Measurements from ENCODE around the gene EVI5.

The EVI5 gene

DNA sequence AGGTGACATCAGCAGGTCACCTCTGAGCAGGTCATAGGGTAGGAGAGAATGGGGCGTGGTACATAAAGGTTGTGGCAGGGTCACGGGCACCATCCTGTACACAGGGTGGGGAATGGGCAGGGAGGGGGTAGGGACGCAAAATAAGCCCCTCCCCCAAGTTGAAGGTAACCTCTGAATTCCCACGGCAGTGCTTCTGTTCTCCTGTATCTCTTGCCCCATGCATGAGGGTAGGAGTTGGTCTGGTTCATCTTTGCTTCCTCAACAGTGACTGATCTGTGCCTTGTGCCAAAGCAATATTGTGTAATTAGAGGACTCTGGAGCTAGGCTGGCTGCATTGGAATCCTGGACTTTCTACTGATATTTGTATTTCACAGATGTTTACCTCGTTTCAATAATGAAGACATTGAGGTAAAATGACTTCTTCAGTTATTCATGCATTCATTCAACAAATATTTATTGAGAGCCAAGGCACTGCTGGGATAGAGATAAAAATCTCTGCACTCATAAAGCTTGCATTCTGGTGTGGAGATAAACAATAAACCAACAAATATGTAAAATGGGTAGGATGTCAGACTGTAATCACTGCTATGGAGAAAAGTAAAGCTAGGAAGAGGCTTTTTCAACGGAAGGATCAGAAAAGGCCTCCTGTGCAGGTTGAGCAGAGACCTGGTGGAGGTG is 279.8 kb downstream of the EVI5 start:
- DNase-seq, result no peak

DNA sequence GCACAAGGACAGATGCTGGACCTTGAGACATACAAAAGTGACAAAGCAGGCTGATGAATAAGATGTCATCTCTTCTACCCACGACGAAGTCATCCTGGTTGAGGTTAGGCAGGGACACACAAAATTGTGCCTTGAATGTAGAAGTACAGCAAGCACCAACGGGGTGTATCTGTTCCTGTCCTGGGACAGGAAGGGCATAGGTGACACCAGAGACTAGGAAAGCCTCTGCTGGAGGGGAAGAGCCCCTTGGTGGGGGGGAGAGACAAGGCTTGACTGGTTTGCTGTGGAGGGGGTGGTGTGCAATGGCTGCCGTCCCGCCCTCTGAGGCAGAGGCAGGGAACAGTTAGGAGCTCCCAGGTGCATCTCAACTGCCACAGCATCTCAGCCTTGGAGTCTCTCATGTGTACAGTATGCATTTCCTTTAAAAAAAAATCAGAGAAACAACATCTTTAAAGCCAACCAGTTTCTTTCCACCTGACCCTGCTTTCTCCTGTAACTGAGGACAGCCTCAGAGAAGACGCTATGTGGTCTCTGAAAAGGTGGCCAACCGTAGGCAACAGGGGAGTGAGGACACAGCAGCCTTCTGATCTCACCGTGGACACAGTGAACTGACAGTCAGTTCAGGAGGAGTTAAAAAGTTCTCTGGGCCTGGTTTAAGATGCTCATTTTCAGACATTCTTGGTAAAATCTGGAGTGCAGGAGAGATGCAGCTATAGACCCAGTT is 280.5 kb downstream of the EVI5 start:
- DNase-seq, result no peak

DNA sequence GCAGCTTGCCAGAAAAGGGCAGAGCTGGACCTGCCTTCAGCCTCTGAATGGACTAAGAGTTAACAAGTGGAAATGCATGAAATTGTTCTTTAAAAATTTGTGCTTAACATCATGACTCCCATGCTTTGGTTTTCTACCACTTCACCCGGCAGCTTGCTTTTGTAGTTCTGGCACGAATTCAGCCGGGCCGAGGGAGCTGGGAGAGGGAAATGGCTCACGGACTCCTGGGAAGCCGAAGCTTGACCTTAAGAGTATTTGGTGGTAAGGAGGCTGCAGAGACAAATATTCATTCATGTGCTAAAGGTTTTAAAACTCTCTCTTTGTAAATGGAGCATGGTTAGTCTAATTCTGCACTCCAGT is 281.0 kb downstream of the EVI5 start:
- DNase-seq, result no peak

DNA sequence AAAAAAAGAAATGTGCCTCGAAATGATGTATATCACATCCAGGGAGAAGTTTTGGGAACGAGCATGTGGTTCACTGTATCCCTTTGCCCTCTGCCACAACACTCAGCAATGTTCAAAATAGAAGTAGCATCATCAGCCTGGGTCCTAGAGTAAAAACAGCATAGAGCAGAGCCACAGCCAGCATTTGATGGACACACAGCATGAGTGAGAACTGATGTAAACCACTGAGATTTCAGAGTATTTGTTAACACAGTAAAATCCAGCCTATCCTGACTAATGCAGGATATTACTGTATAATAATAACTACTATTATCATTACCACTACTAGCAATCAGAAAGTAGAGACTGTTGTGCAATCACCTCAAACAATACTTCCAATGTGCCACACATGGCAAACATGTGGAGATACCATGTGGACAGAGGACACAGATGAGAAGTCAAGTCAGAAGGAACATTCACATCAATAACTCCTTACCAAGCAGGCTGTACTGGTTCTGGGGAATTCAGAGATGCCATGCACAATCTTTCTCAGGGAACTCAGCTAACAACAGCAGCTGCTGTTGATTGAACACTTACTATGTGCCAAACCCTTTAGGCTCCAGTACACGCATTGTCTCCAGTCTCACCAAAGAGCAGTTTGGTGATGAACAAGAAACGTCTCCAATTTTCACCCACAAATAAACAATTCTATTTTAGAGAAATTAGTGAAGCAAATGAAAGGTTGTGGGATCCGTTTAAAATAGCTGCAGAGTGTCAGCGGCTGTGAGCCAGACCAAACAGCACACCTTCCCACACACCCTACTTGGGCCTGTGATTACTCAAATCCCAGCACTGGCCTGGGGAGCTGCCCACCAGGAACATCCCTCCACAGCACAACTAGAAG is 281.6 kb downstream of the EVI5 start:
- DNase-seq, result no peak

DNA sequence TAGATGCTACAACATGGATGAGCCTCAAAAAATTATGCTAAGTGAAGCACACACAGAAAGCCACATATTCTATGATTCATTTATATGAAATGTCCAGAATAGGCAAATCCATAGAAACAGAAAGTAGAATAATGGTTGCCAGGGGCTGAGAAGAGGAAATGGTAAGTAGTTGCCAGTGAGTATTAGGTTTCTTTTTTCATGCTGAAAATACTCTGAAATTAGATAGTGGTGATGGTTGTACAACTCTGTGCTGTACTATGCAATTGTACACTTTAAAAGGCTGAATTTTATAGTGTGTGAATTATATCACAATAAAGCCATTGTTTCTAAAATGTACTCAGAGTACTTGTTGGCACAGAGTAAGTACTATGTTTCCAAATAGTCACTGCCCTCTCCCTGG is 282.7 kb downstream of the EVI5 start:
- DNase-seq, result peak; percentile 68

DNA sequence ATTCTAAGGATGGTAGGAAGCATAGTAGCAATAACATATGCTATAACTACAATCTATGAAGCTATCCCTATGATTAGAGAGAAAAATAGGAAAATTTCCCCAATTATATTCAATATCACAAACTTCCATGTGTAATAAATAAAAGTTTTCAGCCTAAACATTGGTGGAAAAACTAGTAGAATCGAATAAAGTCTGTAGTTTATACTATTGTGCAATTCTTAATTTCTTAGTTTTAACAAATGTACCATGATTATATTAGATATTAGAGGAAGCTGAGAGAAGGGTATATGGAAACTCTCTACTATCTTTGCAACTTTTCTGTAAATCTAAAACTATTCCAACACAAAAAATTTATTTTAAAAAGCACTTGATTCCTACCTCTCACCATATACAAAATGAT is 284.4 kb downstream of the EVI5 start:
- DNase-seq, result no peak

DNA sequence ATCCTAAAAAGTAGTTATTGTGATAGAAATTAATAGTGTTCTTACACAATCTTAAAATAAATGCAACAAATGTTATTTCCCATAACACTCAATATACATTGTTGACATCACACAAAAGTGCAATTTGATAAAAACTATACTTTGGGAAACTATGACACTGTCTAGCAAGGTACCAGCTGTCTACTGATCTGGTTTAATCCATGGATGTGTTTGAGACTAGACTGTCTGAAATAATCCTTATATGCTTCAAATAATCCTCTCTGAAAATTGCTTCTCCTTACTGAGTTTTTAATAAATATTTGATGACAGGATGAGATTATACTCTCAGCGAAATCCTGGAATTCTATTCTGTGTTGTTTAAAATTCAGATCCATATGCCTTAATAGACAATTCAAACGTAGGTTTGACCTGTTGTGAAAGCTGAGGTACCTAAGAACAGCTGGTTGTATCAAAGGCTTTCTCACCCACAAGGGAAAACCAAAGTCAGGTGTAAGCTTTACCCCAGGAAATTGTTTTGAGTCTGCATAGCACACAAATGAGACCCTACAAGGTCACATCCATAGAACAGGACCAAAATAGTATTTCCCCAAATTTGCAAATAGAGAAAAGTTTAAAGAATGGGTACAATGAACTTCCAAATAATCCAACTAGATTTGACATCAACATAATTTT is 289.4 kb downstream of the EVI5 start:
- no peak for DNase-seq

DNA sequence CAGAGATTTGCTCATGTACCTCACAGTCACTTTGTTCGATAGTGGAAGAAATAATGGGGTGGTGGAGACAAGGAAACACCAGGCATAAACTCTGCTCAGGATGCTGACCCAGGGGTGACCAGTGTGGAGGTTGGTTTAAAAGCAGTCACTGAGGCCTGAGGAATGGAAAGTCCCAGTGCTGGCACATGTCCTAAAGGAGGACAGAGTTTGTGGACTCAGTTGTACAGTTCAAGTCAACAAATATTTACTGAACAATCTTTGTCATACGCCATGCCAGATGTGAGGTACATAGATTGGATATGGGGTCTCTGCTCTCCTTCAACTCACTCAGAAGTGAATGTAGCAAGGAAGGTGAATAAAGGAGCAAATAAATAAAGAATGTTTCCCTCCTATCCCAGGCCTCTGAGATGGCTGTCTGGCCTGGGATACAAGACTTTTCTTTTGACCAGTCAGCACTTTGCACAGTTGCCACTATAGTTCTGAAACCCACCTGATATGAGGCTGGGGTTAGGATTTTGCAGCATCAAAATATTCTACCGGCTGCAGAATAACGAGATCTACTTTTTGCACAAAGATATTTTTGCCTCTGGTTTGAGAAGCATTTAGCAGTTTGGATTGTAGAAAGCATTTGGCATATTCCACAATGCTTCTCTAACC is 290.3 kb downstream of the EVI5 start:
- DNase-seq, result no peak

DNA sequence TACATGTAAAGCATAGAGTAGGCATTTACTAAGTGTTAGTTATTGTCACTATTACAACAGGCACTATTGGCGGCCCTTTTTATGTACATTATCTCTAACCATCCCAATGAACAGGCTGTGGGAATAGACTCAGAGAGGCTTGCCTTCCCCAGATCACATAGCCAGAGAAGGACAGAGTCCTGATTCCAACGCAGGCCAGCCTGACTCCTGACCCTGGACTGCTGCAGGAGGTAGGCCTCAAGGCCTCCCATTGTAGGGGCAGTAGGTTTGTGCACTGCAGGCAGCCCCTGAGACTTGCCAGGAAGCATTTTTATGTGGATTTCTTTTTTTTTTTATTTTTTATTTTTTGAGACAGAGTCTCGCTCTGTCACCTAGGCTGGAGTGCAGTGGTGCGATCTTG is 291.8 kb downstream of the EVI5 start:
- DNase-seq, result no peak

DNA sequence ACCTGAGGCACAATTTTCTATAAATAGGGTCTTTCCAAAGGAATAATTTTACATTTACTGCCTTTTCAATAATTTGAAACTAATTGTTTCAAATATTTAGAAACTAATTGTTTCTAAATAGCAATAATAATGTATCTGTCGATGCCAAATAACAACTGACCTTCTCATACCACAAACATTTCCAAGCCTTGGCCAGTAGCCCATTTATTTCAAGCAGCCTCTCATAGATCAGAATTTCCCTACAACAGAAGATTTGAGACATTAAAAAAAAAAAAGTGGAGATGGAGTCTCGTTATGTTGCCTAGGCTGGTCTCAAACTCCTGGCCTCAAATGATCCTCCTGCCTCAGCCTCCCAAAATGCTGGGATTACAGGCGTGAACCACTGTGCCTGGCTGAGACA is 296.1 kb downstream of the EVI5 start:
- DNase-seq, result no peak

DNA sequence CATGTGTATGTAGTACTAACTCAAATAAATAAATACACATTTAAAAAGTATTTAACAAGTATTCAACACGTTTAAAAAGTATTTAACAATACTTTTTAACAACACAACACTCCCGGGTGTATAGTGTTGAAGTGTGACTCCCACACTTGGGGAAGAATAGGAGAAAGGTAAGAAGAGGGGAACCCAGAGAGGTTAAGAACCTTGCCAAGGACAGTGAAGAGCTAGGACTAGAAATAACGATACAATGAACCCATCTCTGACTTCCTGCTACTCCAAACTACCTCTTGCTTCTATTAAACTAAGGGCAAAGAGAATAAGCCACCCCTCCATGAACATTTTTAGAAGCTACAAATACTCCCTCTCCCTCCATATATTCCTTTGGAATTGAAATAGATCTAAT is 296.5 kb downstream of the EVI5 start:
- no peak for DNase-seq

DNA sequence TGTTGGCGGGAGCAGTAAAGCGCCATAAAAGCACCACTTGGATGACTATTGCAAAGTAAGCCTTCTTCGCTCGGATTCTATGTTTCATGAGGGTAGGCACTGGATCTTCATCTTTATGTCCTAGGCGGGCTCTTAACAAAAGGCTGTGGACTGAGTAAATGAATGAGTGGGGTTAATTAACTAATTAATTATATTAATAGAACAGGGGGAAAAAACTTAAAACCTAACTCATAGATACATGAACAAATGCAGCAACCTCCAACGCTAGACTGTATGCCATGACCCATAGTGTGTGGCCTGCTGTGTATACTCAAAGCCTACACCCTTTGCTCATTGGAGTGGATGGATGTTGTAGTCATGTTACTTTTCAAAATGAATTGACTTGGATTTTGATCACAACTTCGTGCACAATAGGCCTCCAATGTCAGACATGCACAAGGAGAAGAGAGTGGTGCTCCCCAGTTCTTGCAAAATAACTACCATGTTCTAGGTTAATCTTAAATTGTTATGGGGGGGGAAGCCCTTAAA is 297.8 kb downstream of the EVI5 start:
- DNase-seq, result no peak

DNA sequence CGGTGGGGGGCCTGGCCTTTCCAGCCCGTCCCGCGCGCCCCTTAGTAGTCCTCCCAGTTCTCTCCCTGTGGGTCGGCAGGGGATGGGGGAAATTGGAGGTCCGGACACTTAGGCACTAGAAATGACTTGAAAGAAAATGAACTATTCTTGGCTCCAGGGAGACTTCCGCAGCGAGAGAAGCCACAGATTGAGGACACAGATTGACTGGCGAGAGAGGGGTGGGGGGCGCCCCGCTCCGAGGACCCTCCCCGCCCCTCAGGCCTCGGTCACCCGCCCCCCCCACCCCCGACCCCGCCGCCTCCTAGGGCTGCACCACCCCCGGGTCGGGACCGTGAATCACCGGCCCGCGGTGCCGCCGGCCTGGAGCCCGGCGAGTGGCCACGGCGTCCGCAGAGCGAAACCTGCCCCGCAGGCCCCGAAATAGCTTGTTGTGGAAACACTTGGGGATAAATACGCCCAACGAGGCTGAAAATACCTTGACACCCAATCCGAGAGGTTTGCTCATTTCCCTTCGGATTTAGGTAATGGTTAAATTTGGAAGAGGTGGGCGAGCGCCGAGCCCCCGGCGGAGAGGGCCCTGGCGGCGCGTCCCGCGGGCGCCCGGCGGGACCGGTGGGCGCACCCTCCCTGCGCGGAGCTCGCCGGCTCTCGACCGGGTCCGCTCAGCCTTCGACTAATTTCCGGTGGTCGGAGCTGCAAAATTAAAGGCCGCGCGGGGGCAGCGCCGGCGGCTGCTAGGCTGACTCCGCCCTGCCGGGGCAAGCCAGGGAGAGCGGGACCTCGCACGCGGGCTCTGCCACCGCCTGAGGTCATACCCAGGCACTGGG is 298.4 kb downstream of the EVI5 start, which contains the start of gene GFI1:
Gene GFI1, minus strand, starts transcription at position 675 of the 827 bp plus-strand sequence. CDS start 3,438 bp downstream, outside the sequence.
- DNase-seq, result no peak

DNA sequence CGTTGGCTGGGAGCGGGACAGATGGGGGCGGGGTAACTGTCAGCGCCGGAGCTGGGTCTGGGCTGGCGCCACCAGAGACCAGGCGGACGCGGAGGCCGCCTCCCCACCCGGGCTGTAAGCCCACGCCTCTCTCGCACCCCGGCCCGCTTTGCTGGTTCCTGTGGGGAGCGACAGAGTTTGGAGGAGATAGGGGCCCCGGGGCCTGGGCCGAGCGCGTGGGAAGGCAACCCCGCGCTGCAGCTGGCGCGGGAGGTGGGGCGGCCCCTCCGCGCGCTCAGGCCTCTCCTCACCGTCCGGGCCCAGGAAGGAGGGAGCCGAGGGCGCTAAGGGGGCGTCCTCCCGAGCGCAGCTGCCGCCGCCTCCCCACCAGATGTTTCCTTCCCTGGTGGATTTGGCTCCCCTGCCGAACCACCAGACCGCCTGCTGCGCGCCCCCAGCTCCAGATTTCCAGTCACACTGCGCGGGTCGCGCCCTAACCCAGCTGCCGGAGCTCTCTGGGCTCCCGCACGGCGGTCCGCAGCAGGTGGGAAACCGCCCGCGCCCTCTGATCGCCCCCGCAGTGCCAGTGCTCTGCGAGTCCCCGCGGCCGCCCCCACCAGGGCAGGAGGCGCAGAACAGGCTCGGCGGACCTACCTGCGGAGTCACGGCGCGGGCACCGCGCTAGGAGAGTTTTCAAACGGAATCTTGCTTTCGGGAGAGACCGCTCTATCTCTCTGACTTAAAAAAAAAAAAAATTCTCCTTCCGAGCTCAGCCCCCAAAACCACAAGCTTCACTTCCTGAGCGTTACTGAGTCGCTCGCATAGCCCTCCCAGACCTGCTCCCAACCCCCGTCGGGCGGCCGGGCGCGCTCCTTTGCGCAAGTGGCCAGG is 299.3 kb downstream of the EVI5 start:
- DNase-seq, result no peak

DNA sequence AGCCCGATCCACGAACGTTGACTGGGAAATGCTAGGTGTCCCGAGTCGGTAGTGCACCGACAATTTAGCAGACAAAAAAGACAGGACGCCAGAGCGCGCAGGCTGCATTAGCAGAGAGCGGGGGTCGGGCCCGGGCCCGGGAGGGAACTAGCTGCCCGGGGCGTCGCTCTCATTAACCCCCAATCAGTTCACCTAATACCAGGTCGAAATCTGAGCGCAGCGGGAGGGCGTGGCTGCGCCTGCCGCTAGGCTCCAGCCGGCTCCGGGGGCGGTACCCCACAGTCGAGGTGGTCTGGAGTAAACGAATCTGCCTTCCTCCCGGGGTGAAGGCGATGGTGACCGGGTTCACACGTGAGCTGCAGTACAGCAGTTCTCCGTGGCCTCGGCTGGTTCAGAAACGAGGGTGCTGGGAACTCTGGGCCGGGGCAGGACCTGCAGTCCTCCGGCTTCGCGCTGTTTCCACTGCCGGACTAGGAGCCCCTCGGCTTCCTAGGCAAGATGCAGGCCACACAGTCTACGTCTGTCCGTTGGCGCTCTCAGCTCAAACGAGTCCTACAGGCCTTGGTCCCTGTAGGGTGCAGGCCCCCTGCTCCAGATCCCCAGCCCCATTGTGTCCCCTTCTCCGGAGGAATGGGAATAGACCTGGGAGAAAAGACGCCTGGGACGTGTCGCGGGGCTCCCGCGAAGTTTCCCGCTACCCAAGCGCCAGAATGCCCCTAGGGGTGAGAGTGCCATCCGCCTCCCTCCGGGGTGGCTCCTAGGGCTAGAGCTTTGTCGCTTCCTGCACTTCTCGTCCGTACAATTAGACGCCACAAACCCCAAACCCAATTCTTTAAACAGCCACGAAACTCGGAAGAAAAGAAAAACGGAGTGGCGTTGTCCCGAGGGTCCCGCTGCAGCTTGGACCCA is 300.2 kb downstream of the EVI5 start:
- no peak for DNase-seq

DNA sequence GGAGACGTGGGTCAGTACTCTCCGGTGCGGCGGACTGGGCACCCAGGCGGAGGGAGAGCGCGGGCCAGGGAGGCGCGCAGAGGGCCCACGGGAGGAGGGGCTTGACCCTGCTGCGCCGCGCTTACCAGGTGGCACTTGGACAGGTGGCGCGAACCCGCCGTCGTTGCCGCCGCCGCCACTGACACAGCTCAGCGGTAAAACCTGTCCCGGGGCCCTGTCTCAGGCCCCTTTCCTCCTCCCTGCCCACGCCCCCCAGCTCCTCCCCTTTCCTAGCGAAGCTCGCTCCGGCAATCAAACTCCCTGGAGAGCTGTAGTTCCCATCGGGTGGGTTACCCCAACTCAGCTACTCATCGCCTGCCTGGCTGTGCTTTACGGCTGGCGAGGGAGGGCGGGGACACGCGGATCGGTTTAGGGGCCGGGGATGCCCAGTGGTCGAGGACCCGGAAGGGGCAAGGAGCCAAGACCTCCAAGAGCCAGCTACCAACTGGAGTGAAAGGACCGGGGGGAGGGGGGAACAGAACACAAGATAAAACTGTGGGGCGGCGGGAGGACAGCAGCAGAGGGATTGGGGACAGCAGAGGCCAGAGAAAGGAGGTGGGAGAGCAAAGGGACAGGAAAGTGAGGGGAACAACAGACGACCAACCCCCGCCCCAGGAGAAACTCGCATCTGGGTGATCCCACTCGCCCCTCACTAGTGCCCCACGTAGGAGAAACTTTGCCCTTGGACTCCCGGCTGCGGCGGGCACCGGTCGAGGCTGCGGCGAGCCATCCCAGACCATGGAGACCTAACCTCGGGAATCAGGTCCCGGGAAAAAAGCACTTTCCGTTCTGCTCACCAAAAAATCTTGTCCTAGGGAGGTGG is 301.1 kb downstream of the EVI5 start:
- DNase-seq, result no peak

DNA sequence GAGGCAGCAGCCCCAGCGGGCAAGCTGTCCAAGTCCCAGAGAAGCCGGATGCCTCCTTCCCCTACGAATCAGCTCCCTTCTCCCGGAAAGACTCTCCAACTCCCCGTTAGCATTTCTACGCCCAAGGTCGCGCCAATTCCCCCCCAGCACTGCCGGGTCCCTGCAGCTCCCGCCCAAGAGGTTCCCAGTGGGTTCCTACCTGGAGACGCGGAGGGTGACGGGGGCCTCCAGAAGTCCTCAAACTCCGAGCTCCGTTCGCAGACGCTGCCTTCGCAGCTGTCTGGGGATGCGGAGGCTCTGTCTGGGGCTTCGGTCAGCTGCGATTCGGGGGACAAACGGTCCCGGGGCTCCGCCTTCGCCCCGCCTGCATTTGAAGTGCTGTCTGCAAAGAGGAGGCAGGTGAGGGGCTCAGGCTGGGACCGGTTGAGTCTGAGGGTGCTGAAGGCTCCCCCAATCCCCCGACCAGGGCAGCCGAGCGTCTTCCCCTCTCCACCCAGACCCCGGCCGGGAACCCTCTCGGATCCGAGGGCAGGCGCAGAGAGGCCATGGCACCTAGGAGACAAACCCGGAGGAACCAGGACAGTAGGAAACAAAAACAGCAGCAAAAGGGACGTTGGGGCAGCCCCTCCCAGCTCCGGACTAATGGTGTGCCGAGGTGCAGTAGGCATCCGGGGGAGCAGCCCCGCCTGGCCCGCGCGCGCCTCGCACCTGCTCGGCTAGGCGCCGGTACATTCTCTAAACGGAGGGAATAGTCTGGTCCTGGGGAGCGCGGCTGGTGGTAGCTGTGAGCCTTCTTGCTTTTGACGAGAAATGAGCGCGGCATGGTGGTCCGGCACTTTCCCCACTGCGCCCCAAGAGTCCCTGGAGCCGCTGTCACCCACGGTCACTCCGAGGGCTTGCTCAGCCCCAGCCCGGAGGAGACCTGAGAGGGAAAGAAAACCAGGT is 302.0 kb downstream of the EVI5 start:
- DNase-seq, result no peak

Data from fibroblast of skin of scalp (primary cell).